ENCODE data around the gene COL16A1.

Gene COL16A1

DNA sequence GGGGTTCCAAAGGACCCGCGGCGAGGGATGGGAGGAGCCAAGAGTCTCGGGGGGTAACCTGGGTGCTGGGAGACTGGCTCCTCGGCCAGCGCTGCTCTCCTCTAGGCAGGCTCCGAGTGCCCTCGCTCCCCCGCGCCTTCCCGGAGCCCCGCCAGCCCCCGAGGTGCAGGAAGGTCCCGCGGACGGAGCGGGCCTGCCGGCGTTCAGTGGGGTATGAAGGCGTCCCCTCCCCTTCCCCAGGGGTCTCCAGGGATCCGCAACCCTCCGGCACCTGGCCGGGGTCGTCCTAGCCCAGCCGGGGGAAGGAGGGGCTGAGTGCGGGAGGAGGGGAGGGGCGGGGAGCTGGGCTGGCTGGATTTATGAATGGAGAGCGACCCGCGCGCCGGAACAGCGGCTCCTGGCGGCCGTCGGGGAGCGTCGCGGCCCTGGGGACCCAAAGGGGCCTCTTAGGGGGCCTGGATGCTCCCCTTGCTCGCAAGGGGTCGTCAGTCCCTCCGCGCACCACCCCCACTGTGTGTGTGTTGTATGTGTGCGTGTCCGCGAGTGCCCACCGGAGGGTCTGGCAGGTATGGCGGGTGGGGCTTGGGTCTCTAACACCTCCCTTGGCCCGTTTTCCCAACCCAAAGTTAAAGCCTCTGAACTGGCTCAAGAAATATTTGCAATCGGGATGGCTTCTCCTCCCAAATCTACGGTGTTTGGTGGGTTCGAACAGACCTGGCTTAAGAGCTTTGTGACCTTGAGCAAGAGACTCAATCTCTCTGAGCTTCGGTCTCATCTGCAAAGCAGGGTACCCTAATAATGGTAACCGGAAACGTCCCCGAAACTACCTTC, 85.7 kb downstream of the COL16A1 start (continued):
- no peak for TF ChIP-seq ZBTB1 (tag by site-specific recombination; IDR thresholded peaks at IDR 0.05)
- no peak for TF ChIP-seq ZSCAN23 (tag by site-specific recombination; IDR thresholded peaks at IDR 0.05)
- TF ChIP-seq ZBTB48 (tag by site-specific recombination; IDR thresholded peaks at IDR 0.05): peak; percentile 88
- TF ChIP-seq, protein P1, sequence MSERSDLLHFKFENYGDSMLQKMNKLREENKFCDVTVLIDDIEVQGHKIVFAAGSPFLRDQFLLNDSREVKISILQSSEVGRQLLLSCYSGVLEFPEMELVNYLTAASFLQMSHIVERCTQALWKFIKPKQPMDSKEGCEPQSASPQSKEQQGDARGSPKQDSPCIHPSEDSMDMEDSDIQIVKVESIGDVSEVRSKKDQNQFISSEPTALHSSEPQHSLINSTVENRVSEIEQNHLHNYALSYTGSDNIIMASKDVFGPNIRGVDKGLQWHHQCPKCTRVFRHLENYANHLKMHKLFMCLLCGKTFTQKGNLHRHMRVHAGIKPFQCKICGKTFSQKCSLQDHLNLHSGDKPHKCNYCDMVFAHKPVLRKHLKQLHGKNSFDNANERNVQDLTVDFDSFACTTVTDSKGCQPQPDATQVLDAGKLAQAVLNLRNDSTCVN (tag by site-specific recombination; optimal IDR thresholded peaks at IDR 0.05): peak; percentile 52
- TF ChIP-seq, protein P2, sequence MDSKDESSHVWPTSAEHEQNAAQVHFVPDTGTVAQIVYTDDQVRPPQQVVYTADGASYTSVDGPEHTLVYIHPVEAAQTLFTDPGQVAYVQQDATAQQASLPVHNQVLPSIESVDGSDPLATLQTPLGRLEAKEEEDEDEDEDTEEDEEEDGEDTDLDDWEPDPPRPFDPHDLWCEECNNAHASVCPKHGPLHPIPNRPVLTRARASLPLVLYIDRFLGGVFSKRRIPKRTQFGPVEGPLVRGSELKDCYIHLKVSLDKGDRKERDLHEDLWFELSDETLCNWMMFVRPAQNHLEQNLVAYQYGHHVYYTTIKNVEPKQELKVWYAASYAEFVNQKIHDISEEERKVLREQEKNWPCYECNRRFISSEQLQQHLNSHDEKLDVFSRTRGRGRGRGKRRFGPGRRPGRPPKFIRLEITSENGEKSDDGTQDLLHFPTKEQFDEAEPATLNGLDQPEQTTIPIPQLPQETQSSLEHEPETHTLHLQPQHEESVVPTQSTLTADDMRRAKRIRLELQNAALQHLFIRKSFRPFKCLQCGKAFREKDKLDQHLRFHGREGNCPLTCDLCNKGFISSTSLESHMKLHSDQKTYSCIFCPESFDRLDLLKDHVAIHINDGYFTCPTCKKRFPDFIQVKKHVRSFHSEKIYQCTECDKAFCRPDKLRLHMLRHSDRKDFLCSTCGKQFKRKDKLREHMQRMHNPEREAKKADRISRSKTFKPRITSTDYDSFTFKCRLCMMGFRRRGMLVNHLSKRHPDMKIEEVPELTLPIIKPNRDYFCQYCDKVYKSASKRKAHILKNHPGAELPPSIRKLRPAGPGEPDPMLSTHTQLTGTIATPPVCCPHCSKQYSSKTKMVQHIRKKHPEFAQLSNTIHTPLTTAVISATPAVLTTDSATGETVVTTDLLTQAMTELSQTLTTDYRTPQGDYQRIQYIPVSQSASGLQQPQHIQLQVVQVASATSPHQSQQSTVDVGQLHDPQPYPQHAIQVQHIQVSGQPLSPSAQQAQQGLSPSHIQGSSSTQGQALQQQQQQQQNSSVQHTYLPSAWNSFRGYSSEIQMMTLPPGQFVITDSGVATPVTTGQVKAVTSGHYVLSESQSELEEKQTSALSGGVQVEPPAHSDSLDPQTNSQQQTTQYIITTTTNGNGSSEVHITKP (tag by site-specific recombination; IDR thresholded peaks at IDR 0.05): peak; percentile 24; the same call in 1 of the 2 replicates
- TF ChIP-seq GLIS1 (tag by site-specific recombination; IDR thresholded peaks at IDR 0.05): peak; percentile 37; the same call in 1 of the 2 replicates
- TF ChIP-seq AEBP2 (tag by site-specific recombination; IDR thresholded peaks at IDR 0.05; ENCODE audit: borderline replicate concordance): no peak
- TF ChIP-seq GFI1B (tag by site-specific recombination; IDR thresholded peaks at IDR 0.05): no peak
- peak; percentile 56; the same call in 1 of the 2 replicates for TF ChIP-seq KLF8 (tag by site-specific recombination; IDR thresholded peaks at IDR 0.05)
- TF ChIP-seq ZNF792 (tag by site-specific recombination; IDR thresholded peaks at IDR 0.05): no peak
- no peak for TF ChIP-seq ZNF239 (tag by site-specific recombination; IDR thresholded peaks at IDR 0.05)
- peak; percentile 21; the same call in 1 of the 2 replicates for TF ChIP-seq SP2 (tag by site-specific recombination; IDR thresholded peaks at IDR 0.05)
- TF ChIP-seq SP3 (tag by site-specific recombination; IDR thresholded peaks at IDR 0.05): peak; percentile 43; the same call in 1 of the 2 replicates

GRCh38 chr1:31617218-31617915, 86.5 kb downstream of the COL16A1 start, which contains the start of gene HCRTR1:
HCRTR1 (plus strand) TSS chr1:31617689; CDS start chr1:31619193, 1,504 bp downstream.
- ChIA-PET CTCF (interaction anchor here (0.6 to 2.5 kb wide), 19 partner anchors 10 to 825 kb away, joined by 3 to 47 read pairs (median 4); no protein-coding TSS in a partner anchor), POLR2A (no interaction called here)
- Histone ChIP-seq H3K4me3 (ENCODE audit: low read depth, low read length) (peak within 1 kb of the TSS; percentile 47), H3K27ac (ENCODE audit: extremely low read depth, low read depth, low read length) (no peak within 1 kb of the TSS; the same call in 1 of the 2 replicates), H3K4me1 (ENCODE audit: control insufficient read depth, insufficient read depth, low read length) (no peaks in the 10 kb centered on the region), H3K9me3 (ENCODE audit: control insufficient read depth, insufficient read depth, low read depth, low read length) (no peaks in the 10 kb centered on the region), H3K36me3 (ENCODE audit: control insufficient read depth in 2 of 2, insufficient read depth in 1 of 2, low read length in 2 of 2) (no peaks in the 10 kb centered on the region)
- TF ChIP-seq ZNF223 (tag by site-specific recombination; IDR thresholded peaks at IDR 0.05) (0 out of 2 replicates have a peak, but pooled peaks have one; percentile 51), SCRT2 (tag by site-specific recombination; IDR thresholded peaks at IDR 0.05) (peak; percentile 88), MYNN (tag by site-specific recombination; IDR thresholded peaks at IDR 0.05; ENCODE audit: borderline replicate concordance) (no peak), EGR2 (tag by site-specific recombination; IDR thresholded peaks at IDR 0.05; ENCODE audit: low read depth) (peak; percentile 25; the same call in 1 of the 2 replicates), ZBTB1 (tag by site-specific recombination; IDR thresholded peaks at IDR 0.05) (no peak), ZNF624 (tag by site-specific recombination; IDR thresholded peaks at IDR 0.05) (no peak), SCRT1 (tag by site-specific recombination; IDR thresholded peaks at IDR 0.05; ENCODE audit: borderline replicate concordance) (0 out of 2 replicates have a peak, but pooled peaks have one; percentile 48), MEIS1 (CRISPR knock-in tag; IDR thresholded peaks at IDR 0.05; ENCODE audit: borderline replicate concordance) (no peak)
- TF ChIP-seq, protein P2 (tag by site-specific recombination; IDR thresholded peaks at IDR 0.05): peak; percentile 99
